Stimulated activated naive CD8-positive, alpha-beta T cell treated with anti-CD3 and anti-CD28 coated beads, Interleukin-15, amount 100 ng/mL, for 72 hours (primary cell): ENCODE data around the gene GHITM.
A peak's percentile ranks its signal among the peaks of the same experiment; 100 is the strongest.
"Not testable (repeated sequence)": the region's sequence is repeated elsewhere in the genome, so short reads cannot be mapped to it uniquely, and the experiment has no call there.

Source experiments
- ATAC-seq: fragments of 150-1000 bp; cut with Tn5 transposase; 2 replicates; pipeline ENCODE4 v1.10.0; 2021; ENCODE audit warnings: mild to moderate bottlenecking, moderate library complexity
- DNase-seq, 2 donors: peaks; one replicate each; pipeline ENCODE4 v3.0.0; 2021 to 2022
- H3K27ac Mint-ChIP-seq, 2 donors: one replicate each; pipeline ENCODE4 v1.8.0; 2022; ENCODE audit warnings: mild to moderate bottlenecking in 2 of 2, mixed read lengths in 2 of 2, moderate library complexity in 2 of 2
- H3K27me3 Mint-ChIP-seq: one replicate; pipeline ENCODE4 v1.8.0; 2022; ENCODE audit warnings: mixed read lengths
- H3K4me1 Mint-ChIP-seq: one replicate; pipeline ENCODE4 v1.8.0; 2022; ENCODE audit warnings: mild to moderate bottlenecking, mixed read lengths
- H3K4me3 Mint-ChIP-seq, 2 donors: one replicate each; pipeline ENCODE4 v1.8.0; 2022; ENCODE audit warnings: mild to moderate bottlenecking in 2 of 2, mixed read lengths in 2 of 2, moderate library complexity in 1 of 2
- H3K9me3 Mint-ChIP-seq, 2 donors: one replicate each; pipeline ENCODE4 v1.8.0; 2022; ENCODE audit warnings: mixed read lengths in 2 of 2

GHITM gene

DNA sequence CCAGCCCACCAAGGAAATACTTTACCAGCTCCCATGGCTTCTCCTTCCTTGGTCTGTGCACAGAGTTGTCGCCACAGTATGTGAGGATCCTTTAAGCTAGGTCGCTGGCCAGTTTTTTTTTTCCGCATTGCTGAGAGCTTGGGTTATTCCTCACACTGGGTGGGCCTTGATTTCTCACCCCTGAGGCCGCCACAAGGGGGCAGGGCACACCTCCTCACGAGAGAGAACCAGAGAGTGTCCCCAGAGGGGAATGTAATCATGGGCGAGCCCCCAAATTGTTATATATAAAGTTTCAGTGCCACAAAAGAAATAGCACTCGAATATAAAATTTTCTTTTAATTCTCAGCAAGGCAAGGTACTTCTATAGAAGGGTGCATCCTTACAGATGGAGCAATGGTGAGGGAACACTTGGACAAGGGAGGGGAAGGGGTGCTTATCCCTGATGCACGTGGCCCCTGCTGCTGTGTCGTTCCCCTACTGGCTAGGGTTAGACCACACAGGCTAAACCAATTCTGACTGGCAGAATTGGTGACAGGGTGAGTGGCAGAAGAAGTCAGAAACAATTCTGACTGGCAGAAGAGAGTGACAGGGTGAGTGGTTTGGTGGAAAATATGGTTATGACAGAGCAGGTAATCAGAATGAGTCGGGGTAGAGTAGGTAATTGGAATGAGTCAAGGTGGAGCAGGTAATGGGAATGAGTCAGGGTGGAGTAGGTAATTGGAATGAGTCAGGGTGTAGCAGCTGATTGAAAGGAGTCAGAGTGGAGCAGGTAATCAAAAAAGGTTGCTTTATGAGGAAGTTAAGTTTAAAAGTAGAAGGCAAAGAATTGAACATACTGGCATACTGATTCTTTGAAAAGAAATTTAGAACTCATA is 13.2 kb upstream of the GHITM start:
- peak in 1 of 2 donors; percentile 3 for DNase-seq
- peak overlapping the region in 1 of 2 donors; percentile 12 for H3K27ac Mint-ChIP-seq
- ATAC-seq, H3K4me1 Mint-ChIP-seq, H3K4me3 Mint-ChIP-seq: not testable (repeated sequence)
- peaks cover 17% of the 10 kb centered on the region for H3K27me3 Mint-ChIP-seq
- peaks cover 28 to 35% of the 10 kb centered on the region in 2 donors for H3K9me3 Mint-ChIP-seq

DNA sequence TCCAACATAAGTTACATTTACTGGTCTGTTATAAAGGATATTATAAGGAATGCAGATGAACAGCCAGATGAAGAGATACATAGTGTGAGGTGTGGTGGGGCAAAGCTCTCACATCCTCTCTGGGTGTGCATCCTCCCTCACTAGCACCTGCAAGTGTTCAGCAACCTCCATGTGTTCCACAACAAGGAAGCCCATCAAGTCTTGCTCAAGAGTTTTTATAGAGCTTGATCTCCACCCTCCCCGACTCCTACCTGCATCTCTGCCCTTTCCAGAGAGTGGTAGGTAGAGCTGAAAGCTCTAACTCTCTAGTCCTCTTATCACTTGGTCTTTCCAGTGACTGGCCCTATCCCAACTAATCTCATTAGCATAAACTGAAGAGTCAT is 12.5 kb upstream of the GHITM start:
- H3K4me1 Mint-ChIP-seq: no peaks in the 10 kb centered on the region
- peaks cover 22% of the 10 kb centered on the region for H3K27me3 Mint-ChIP-seq
- DNase-seq (no peak), ATAC-seq (no peak)
- H3K4me3 Mint-ChIP-seq: no peak overlapping the region
- no peak overlapping the region for H3K27ac Mint-ChIP-seq
- peaks cover 28 to 35% of the 10 kb centered on the region in 2 donors for H3K9me3 Mint-ChIP-seq

DNA sequence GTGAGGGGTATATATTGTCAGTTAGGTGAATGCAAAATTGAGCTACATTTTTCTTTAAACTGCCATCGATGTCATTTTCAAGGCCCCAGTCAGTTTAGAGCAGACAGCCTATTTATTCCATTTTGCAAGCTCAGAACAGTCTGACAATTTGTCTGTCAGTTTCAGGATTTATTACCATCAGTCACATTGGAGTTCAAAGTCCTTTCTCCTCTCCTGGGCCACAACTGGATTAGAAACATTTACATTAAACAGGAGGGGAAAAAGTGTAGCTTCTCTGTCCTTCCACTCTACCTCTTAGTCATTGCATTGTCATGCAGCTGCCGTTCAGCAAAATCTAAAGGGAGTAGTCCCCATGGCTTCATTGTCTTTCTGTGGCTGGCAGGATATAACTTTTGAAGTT is 3.5 kb upstream of the GHITM start:
- H3K27ac Mint-ChIP-seq: no peak overlapping the region
- peaks cover 0 to 9% of the 10 kb centered on the region in 2 donors for H3K9me3 Mint-ChIP-seq
- H3K27me3 Mint-ChIP-seq: peaks cover 9% of the 10 kb centered on the region
- no peak overlapping the region for H3K4me3 Mint-ChIP-seq
- no peak for ATAC-seq
- no peak for DNase-seq
- peaks cover 12% of the 10 kb centered on the region for H3K4me1 Mint-ChIP-seq

DNA sequence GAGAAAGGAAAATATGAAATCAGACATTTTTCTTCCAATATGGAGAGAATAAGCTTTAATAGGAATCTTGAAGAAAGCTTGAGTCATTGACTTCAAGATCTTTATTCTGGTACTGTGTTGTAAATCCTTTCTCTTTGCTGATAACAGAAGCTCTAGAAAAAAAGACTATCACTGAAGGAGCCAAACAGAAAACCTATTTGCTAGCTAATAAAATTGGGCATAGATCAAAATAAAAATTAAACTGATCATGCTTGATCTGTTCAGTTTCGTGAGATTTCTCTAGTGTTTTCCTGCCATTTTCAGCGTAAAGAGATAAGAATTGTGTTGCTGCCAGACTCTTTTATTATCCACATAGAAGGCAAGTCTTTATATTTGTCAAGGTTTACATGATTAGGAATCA is 1.5 kb upstream of the GHITM start:
- Mint-ChIP-seq H3K4me1 (peaks cover 22% of the 10 kb centered on the region), H3K4me3 (no peak overlapping the region), H3K27me3 (no peaks in the 10 kb centered on the region), H3K27ac (no peak overlapping the region), H3K9me3 (peaks cover 0 to 9% of the 10 kb centered on the region in 2 donors)
- ATAC-seq (no peak), DNase-seq (no peak)

DNA sequence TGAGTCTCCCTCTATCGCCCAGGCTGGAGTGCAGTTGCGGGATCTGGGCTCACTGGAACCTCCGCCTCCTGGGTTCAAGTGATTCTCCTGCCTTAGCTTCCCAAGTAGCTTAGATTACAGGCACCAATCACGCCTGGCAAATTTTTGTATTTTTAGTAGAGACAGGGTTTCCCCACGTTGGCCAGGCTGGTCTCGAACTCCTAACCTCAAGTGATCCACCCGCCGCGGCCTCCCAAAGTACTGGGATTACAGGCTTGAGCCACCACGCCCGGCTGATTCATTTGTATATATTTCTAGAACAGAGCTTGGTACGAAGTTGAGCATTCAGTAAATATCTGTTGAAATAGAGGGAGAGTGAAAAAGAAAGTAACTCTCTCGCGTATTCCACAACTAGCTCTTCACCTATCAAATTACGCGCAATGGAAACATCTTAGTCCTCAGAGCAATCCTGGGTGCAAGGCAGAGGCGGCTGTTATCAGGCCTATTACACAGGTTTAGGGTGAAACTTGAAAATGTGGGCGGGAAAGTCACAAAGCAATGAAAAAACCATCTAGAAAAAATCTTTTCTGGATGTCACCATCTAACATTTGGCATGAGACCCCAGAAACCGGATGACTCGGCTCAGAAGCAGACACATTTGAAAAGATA is 707 bp upstream of the GHITM start:
- H3K9me3 Mint-ChIP-seq: peaks cover 0 to 9% of the 10 kb centered on the region in 2 donors
- ATAC-seq (peak; percentile 49), DNase-seq (peak; percentile 58 to 59)
- H3K27ac Mint-ChIP-seq: peak overlapping the region; percentile 99
- H3K4me3 Mint-ChIP-seq: peak overlapping the region; percentile 95
- no peaks in the 10 kb centered on the region for H3K27me3 Mint-ChIP-seq
- peaks cover 22% of the 10 kb centered on the region for H3K4me1 Mint-ChIP-seq

DNA sequence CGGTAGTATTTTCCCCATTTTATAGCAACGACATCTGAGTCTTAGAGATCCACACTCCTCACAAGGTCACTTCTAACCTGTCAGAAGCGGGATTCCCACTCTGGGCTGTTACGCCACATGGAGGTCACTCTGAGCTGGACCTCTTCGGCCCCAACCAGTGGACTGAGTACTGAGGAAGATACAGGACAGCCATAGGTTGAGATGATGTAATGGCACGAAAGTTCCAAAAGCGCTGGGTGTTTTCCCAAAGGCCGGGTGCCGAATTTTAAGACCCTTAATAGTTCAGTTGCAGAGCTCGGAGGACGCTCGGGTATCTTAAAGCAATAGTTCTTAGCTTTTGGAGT is 699 bp downstream of the GHITM start:
- Mint-ChIP-seq H3K4me3 (peak overlapping the region; percentile 95), H3K27me3 (no peaks in the 10 kb centered on the region), H3K9me3 (peaks cover 0 to 9% of the 10 kb centered on the region in 2 donors), H3K4me1 (peaks cover 22% of the 10 kb centered on the region), H3K27ac (peak overlapping the region; percentile 99)
- ATAC-seq: peak; percentile 3
- DNase-seq: peak; percentile 12 to 49

DNA sequence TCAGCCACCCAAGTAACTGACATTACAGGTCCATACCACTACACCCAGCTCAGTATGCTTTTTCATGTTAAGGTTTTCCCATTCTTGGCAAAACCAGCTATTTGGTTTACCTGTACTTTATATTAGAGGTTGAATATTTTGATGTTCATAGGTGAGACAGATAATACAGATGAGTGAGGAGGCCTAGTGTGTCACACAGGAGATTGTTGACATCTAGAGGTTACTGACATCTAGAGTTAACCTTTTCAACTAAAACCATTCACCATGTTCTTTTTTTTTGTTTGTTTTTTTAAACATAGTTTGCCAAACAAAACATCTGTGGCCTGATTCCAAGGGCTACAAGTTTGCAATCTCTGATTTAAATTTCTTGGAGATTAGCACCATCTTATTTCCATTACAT is 8.0 kb downstream of the GHITM start:
- peaks cover 15% of the 10 kb centered on the region for H3K4me1 Mint-ChIP-seq
- DNase-seq (no peak), ATAC-seq (no peak)
- no peak overlapping the region for H3K27ac Mint-ChIP-seq
- no peaks in the 10 kb centered on the region for H3K9me3 Mint-ChIP-seq
- H3K4me3 Mint-ChIP-seq: no peak overlapping the region
- H3K27me3 Mint-ChIP-seq: no peaks in the 10 kb centered on the region

DNA sequence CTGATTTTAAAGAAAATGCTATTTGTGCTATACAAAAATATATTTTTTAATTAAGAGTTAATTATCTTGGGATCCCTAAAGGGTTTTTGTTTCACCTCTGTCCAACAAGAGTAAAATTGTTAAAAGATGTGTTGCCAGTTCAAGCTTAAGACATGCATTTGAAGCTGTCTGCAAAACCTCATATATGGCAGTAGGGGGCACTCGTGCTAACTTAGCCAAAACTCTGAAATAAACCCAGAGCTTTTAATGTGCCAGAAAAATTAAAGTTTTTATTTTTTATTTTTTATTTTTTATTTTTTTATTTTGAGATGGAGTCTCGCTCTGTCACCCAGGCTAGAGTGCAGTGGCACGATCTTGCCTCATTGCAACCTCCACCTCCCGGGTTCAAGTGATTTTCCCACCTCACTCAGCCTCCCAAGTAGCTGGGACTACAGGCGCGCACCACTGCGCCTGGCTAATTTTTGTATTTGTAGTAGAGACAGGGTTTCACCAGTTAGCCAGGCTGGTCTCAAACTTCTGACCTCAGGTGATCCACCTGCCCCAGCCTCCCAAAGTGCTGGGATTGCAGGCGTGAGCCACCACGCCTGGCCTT is 8.8 kb downstream of the GHITM start:
- not testable (repeated sequence) for H3K9me3 Mint-ChIP-seq, H3K4me3 Mint-ChIP-seq, DNase-seq, H3K27ac Mint-ChIP-seq, H3K27me3 Mint-ChIP-seq, ATAC-seq
- H3K4me1 Mint-ChIP-seq: peaks cover 21% of the 10 kb centered on the region

DNA sequence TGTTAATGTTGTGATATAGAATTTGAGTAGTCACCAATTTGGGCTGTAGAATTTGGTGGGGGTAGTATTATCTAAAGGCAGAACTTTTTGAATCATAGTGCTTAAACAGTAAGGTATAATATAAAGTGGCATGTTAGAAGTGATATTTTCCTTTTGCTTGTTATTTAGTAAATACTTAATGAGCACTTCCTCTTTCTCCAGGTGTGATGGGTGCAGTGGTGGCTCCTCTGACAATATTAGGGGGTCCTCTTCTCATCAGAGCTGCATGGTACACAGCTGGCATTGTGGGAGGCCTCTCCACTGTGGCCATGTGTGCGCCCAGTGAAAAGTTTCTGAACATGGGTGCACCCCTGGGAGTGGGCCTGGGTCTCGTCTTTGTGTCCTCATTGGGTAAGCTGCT is 10.5 kb downstream of the GHITM start:
- Mint-ChIP-seq H3K27ac (no peak overlapping the region), H3K9me3 (no peaks in the 10 kb centered on the region)

DNA sequence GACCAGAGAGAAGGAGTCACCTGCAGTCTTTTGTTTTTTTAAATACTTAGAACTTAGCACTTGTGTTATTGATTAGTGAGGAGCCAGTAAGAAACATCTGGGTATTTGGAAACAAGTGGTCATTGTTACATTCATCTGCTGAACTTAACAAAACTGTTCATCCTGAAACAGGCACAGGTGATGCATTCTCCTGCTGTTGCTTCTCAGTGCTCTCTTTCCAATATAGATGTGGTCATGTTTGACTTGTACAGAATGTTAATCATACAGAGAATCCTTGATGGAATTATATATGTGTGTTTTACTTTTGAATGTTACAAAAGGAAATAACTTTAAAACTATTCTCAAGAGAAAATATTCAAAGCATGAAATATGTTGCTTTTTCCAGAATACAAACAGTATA is 13.5 kb downstream of the GHITM start:
- Mint-ChIP-seq H3K27me3 (no peaks in the 10 kb centered on the region), H3K9me3 (no peaks in the 10 kb centered on the region), H3K4me1 (peaks cover 42% of the 10 kb centered on the region), H3K27ac (peak overlapping the region in 1 of 2 donors; percentile 70), H3K4me3 (no peak overlapping the region)
- no peak for ATAC-seq
- DNase-seq: no peak

More for the DNA sequence above, 10.5 kb downstream of the GHITM start:
- ATAC-seq (no peak), DNase-seq (no peak)
- H3K27me3 Mint-ChIP-seq: no peaks in the 10 kb centered on the region
- no peak overlapping the region for H3K4me3 Mint-ChIP-seq
- peaks cover 28% of the 10 kb centered on the region for H3K4me1 Mint-ChIP-seq

DNA sequence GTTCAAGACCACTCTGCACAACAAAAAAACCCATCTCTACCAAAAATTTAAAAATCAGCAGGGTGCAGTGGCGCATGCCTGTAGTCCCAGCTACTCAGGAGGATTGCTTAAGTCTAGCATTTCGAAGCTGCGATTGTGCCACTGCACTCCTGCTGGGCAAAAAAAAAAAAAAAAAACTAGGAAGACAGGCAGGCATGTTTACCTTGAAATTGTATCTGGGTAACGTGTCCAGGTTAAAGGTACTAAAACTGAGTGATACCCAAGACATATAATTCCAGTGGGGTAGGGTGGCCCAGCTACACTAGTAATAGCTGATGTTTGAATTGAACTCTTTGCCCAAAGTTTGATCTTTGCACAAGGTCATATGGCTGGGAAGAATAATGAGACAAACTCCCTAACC is 16.2 kb downstream of the GHITM start:
- peak overlapping the region in 1 of 2 donors; percentile 78 for H3K27ac Mint-ChIP-seq
- H3K9me3 Mint-ChIP-seq: no peaks in the 10 kb centered on the region
- DNase-seq: no peak
- H3K4me1 Mint-ChIP-seq: peaks cover 50% of the 10 kb centered on the region
- H3K4me3 Mint-ChIP-seq: no peak overlapping the region
- no peaks in the 10 kb centered on the region for H3K27me3 Mint-ChIP-seq
- ATAC-seq: no peak

DNA sequence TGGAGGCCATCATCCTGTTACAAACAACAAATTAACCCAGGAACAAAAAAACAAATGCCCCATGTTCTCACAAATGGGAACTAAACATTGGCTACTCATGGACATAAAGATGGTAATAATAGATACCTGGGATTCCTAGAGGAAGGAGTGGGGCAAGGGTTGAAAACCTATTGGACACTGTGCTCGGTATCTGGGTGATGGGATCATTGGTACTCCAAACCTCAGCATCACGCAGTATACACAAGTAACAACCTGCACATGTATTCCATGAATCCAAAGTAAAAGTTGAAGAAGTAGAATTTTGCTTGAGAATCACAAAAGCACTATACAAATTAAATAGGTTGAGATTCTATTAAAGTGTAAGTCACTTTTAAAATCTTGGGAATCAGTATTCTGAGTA is 16.7 kb downstream of the GHITM start:
- Mint-ChIP-seq H3K27me3 (no peaks in the 10 kb centered on the region), H3K27ac (peak overlapping the region in 1 of 2 donors; percentile 43), H3K4me1 (peaks cover 47% of the 10 kb centered on the region), H3K4me3 (no peak overlapping the region), H3K9me3 (no peaks in the 10 kb centered on the region)
- ATAC-seq: no peak
- no peak for DNase-seq

DNA sequence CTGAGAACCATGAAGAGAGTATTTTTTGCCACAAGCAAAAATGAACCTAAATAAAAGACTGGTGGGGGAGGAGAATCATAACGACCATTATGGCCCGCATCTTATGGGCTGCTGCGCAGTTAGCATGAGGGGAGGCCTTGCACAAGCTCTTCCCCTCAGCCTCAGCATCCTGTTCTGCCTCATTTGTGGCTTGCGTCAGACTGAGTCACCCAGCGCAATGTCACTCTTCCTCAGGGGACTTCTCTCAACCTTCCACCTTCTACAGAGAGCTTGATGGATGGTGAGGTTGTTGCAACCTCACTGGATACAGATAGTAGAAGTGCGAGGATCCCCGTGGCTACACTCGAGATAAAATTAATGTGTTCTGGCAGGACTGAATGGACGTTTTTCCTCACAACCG is 17.5 kb downstream of the GHITM start:
- peaks cover 45% of the 10 kb centered on the region for H3K4me1 Mint-ChIP-seq
- no peaks in the 10 kb centered on the region for H3K9me3 Mint-ChIP-seq
- no peaks in the 10 kb centered on the region for H3K27me3 Mint-ChIP-seq
- peak overlapping the region in 1 of 2 donors; percentile 46 for H3K27ac Mint-ChIP-seq
- H3K4me3 Mint-ChIP-seq: no peak overlapping the region
- ATAC-seq (peak; percentile 99), DNase-seq (peak; percentile 37 to 71)

DNA sequence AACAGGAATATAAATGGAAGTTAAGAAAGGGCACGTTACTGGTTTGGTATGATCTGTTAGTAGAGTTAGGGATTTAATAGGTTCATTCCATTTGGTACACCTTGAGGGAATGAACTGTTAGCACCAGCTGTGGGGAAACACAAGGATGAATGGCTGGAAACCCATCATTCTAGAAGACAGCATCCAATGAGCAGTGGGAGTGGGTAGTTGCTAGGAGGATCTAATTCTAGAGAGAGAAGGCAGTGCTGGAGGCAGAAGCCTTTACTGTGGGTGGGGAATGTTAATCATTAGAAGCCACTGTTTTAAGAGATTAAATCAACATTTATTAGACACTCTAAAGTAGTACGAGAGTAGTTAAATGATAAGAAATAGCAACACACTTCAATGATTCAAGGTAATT is 18.8 kb downstream of the GHITM start:
- Mint-ChIP-seq H3K27me3 (no peaks in the 10 kb centered on the region), H3K9me3 (no peaks in the 10 kb centered on the region), H3K4me1 (peaks cover 40% of the 10 kb centered on the region), H3K27ac (no peak overlapping the region), H3K4me3 (no peak overlapping the region)
- DNase-seq (no peak), ATAC-seq (no peak)

DNA sequence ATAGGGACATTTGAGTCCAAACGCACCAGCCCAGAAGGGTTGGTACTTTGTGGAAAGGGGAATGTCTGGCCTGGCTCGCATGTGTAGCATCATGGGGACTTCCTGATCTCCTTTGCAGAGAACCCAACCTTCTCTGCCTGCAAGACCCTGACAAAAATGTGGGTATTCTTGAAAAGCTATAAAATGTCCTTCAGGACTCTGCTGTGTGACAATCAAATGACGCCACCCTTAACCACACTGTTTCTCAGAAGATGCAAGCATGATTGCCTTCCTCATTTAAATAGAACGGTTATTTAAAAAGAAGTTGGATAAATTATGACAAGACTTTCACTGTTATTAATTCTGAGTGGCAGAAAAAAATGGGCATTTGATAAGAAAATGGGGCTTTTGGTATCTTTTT is 19.2 kb downstream of the GHITM start:
- H3K27ac Mint-ChIP-seq: peak overlapping the region in 1 of 2 donors; percentile 48
- no peak overlapping the region for H3K4me3 Mint-ChIP-seq
- no peak for ATAC-seq
- peaks cover 5% of the 10 kb centered on the region for H3K27me3 Mint-ChIP-seq
- no peaks in the 10 kb centered on the region for H3K9me3 Mint-ChIP-seq
- no peak for DNase-seq
- peaks cover 35% of the 10 kb centered on the region for H3K4me1 Mint-ChIP-seq

DNA sequence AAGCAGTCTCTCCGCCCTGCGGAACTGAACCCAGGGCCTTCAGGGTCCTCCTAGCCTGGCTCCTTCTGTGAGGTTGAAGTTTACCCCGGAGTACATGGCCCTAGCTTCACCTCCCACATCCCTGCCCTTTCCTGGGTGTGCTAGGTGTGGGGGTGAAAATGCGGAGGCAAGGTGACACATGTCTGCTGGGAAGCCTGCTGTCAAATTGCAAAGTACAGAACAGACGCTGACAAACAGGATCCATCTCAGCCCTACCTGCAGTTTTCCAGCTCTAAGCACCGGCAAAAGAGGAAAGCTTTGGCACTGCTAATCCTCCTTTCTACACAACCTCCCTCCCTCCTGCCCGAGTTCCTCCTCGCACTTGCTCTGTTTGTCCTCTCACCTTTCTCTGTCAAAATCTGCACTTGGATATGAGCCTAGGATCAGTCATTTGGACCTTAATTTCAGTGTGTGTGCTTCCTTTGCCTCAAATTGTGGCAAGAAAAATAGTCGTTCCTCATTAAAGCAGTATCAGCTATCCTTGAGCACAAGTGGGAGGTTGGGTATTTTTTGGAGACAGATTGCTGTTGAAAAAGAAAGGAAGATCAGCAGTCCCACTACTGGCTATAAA is 19.9 kb downstream of the GHITM start:
- DNase-seq (no peak), ATAC-seq (no peak)
- peaks cover 33% of the 10 kb centered on the region for H3K4me1 Mint-ChIP-seq
- no peaks in the 10 kb centered on the region for H3K9me3 Mint-ChIP-seq
- peaks cover 9% of the 10 kb centered on the region for H3K27me3 Mint-ChIP-seq
- peak overlapping the region in 1 of 2 donors; percentile 48 for H3K27ac Mint-ChIP-seq
- no peak overlapping the region for H3K4me3 Mint-ChIP-seq
